Measurements from ENCODE around the gene ERI3. TPM values are rescaled to one million over a fixed set of nuclear protein-coding genes. Genes with fewer than 3 reads are reported as not detected.
A peak's percentile ranks its signal among the peaks of the same experiment; 100 is the strongest.

Gene ERI3
- total and polyA plus RNA-seq, 2 of the 13 experiments (the other 11 are each of a cell fraction or from before 2014, with no cell fraction given), result 35.6 to 35.9 TPM

DNA sequence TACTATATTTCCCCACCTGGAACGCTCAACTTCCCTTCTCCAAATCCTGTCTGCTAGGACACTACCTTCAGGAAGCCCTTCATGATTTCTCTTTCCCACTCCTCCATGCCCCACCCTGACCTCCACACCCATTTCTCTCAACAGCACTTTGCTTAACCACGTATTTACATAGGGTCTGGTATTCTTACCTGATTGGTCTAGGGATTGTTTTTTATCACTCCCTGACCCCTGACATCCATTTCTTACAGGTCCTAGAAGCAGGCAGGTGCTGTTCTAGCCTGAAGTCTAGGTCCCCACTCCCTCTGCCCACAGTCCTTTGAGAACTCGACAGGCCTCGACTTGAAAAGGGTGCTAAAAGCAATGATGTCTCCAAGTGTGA lies 94.3 kb downstream of the ERI3 start:
- WGBS (ENCODE audit: low lambda C conversion rate), result 91% methylated on average over 4 of the region's 4 CpGs
- CTCF ChIA-PET (ENCODE audit: low intra/inter-chr PET ratio, low total read pairs), result no interaction called here
- peak; percentile 45 for TF ChIP-seq ZFP36 (IDR thresholded peaks at IDR 0.05; ENCODE audit: borderline replicate concordance, low read depth, low read length, partially characterized antibody)
- TF ChIP-seq, protein P1, sequence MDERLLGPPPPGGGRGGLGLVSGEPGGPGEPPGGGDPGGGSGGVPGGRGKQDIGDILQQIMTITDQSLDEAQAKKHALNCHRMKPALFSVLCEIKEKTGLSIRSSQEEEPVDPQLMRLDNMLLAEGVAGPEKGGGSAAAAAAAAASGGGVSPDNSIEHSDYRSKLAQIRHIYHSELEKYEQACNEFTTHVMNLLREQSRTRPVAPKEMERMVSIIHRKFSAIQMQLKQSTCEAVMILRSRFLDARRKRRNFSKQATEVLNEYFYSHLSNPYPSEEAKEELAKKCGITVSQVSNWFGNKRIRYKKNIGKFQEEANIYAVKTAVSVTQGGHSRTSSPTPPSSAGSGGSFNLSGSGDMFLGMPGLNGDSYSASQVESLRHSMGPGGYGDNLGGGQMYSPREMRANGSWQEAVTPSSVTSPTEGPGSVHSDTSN (CRISPR knock-in tag; IDR thresholded peaks at IDR 0.05), result no peak

GRCh38 chr1:44259090-44259489 lies 96.0 kb downstream of the ERI3 start:
- peaks cover 0 to 1% of the 10 kb centered on the region in 2 experiments; a peak in 2 of 5 replicates for H3K36me3 ChIP-seq (replicated peaks in 1 of 2; ENCODE audit: control insufficient read depth in 1 of 2, insufficient read depth in 2 of 2, low read length in 2 of 2)
- ChIA-PET POLR2A (no interaction called here), CTCF (ENCODE audit: low intra/inter-chr PET ratio, low total read pairs) (no interaction called here)
- peaks cover 15% of the 10 kb centered on the region for H3K4me1 ChIP-seq (ENCODE audit: insufficient read depth, low read length)
- no peak overlapping the region for H3K9ac ChIP-seq (ENCODE audit: insufficient read depth, low read depth, low read length)
- H4K20me1 ChIP-seq (ENCODE audit: insufficient read depth, low read length), result no peaks in the 10 kb centered on the region
- in situ Hi-C loops (cut with HindIII; ENCODE audit: extremely low pct_ligation_motif_present, low pct_unique_long_range_greater_than_20kb), result no loop called here
- FAIRE-seq (no peak), ATAC-seq (no peak), DNase-seq (ENCODE audit: low spot score) (no peak)
- TF ChIP-seq SP140L (CRISPR knock-in tag; IDR thresholded peaks at IDR 0.05; ENCODE audit: borderline replicate concordance), result no peak
- intact Hi-C loops (cut with micrococcal nuclease; ENCODE audit: unreplicated experiment), result no loop called here
- no peak overlapping the region for H3K4me3 ChIP-seq (replicated peaks in 1 of 3; ENCODE audit: insufficient read depth in 1 of 3, low read depth in 2 of 3, low read length in 3 of 3)
- WGBS (ENCODE audit: low lambda C conversion rate), result 92% methylated on average over 1 of the region's 2 CpGs
- H3K9me3 ChIP-seq (ENCODE audit: low read length), result no peaks in the 10 kb centered on the region
- H2AFZ ChIP-seq (ENCODE audit: low read length), result no peak overlapping the region
- no peak overlapping the region for H3K27ac ChIP-seq (ENCODE audit: extremely low read length, insufficient read depth, low read length)
- BruUV-seq (replicated peaks), result no TSS peak
- no peak overlapping the region for H3K4me2 ChIP-seq (ENCODE audit: low read depth, low read length)
- no peaks in the 10 kb centered on the region for H3K27me3 ChIP-seq (ENCODE audit: control insufficient read depth in 1 of 2, insufficient read depth in 2 of 2, low read length in 2 of 2)
- H3K79me2 ChIP-seq (ENCODE audit: insufficient read depth, low read length), result no peaks in the 10 kb centered on the region

More for the DNA sequence above, 94.3 kb downstream of the ERI3 start:
- no TSS peak for BruUV-seq (replicated peaks)
- no peak overlapping the region for H3K4me3 ChIP-seq (replicated peaks in 1 of 3; ENCODE audit: insufficient read depth in 1 of 3, low read depth in 2 of 3, low read length in 3 of 3)
- intact Hi-C loops (cut with micrococcal nuclease; ENCODE audit: unreplicated experiment) (no loop called here), in situ Hi-C loops (cut with HindIII; ENCODE audit: extremely low pct_ligation_motif_present, low pct_unique_long_range_greater_than_20kb) (no loop called here)
- POLR2A ChIA-PET, result no interaction called here
- no peak overlapping the region for H2AFZ ChIP-seq (ENCODE audit: low read length)
- no peak for ATAC-seq
- no peak overlapping the region for H3K27ac ChIP-seq (ENCODE audit: extremely low read length, insufficient read depth, low read length)
- H4K20me1 ChIP-seq (ENCODE audit: insufficient read depth, low read length), result no peaks in the 10 kb centered on the region
- no peak overlapping the region for H3K9ac ChIP-seq (ENCODE audit: insufficient read depth, low read depth, low read length)
- FAIRE-seq, result no peak
- DNase-seq (ENCODE audit: low spot score), result no peak
- H3K36me3 ChIP-seq (replicated peaks in 1 of 2; ENCODE audit: control insufficient read depth in 1 of 2, insufficient read depth in 2 of 2, low read length in 2 of 2), result peaks cover 0 to 1% of the 10 kb centered on the region in 2 experiments; a peak in 1 of 5 replicates
- no peaks in the 10 kb centered on the region for H3K27me3 ChIP-seq (ENCODE audit: control insufficient read depth in 1 of 2, insufficient read depth in 2 of 2, low read length in 2 of 2)
- no peaks in the 10 kb centered on the region for H3K9me3 ChIP-seq (ENCODE audit: low read length)
- H3K4me2 ChIP-seq (ENCODE audit: low read depth, low read length), result no peak overlapping the region
- 0 out of 2 replicates have a peak, but pooled peaks cover 8% of the 10 kb centered on the region for H3K4me1 ChIP-seq (ENCODE audit: insufficient read depth, low read length)
- H3K79me2 ChIP-seq (ENCODE audit: insufficient read depth, low read length), result no peaks in the 10 kb centered on the region
